Smooth muscle cell (in vitro differentiated cells): ENCODE results near the gene SYNGR3. TPM values are rescaled to one million over a fixed set of nuclear protein-coding genes. Genes with fewer than 3 reads are reported as not detected.

Source experiments
- DNase-seq: peaks from one replicate; lab custom pipeline; 2025; ENCODE audit not compliant: unreplicated experiment; lab: John Stamatoyannopoulos, UW
- H2AFZ ChIP-seq: fragments of 200-600 bp; sonication (generic); 2 replicates; pipeline ENCODE4 v1.6.0; 2016; ENCODE audit warnings: antibody characterized with exemption, low read depth, mild to moderate bottlenecking
- H3F3A ChIP-seq: fragments of 200-600 bp; sonication (generic); 2 replicates; pipeline ENCODE4 v1.6.0; 2017; ENCODE audit warnings: antibody characterized with exemption, low read depth
- H3K27ac ChIP-seq: fragments of 200-600 bp; sonication (generic); 2 replicates; pipeline ENCODE4 v1.5.1; 2016; ENCODE audit warnings: low read depth, mild to moderate bottlenecking
- H3K27me3 ChIP-seq: fragments of 200-600 bp; sonication (generic); 2 replicates; pipeline ENCODE4 v1.6.1; 2016; ENCODE audit warnings: low read depth, mild to moderate bottlenecking
- H3K36me3 ChIP-seq: fragments of 200-600 bp; sonication (generic); 2 replicates; pipeline ENCODE4 v1.5.1; 2016; ENCODE audit warnings: low read depth
- H3K4me1 ChIP-seq: fragments of 200-600 bp; sonication (generic); 2 replicates; pipeline ENCODE4 v1.5.1; 2016; ENCODE audit warnings: low read depth
- H3K4me2 ChIP-seq: fragments of 200-600 bp; sonication (generic); 2 replicates; pipeline ENCODE4 v1.6.0; 2016; ENCODE audit warnings: mild to moderate bottlenecking
- H3K4me3 ChIP-seq: fragments of 200-600 bp; sonication (generic); 2 replicates; pipeline ENCODE4 v1.5.1; 2016; ENCODE audit warnings: mild to moderate bottlenecking
- H3K79me2 ChIP-seq: fragments of 200-600 bp; sonication (generic); 2 replicates; pipeline ENCODE4 v1.6.0; 2016; ENCODE audit warnings: low read depth, mild to moderate bottlenecking
- H3K9ac ChIP-seq: fragments of 200-600 bp; sonication (generic); 2 replicates; pipeline ENCODE4 v1.6.0; 2016; ENCODE audit warnings: low read depth
- H3K9me3 ChIP-seq: fragments of 200-600 bp; sonication (generic); replicated peaks from 2 replicates; pipeline ENCODE4 v1.5.1; 2016; ENCODE audit warnings: low read depth
- H4K20me1 ChIP-seq: fragments of 200-600 bp; sonication (generic); 2 replicates; pipeline ENCODE4 v1.6.0; 2016; ENCODE audit warnings: low read depth
- CTCF ChIP-seq: fragments of 200-600 bp; sonication (generic); IDR thresholded peaks from 2 replicates; pipeline ENCODE4 v1.5.1; 2017; ENCODE audit warnings: borderline replicate concordance, mild to moderate bottlenecking, antibody characterized with exemption; ENCODE audit not compliant: insufficient read depth, poor library complexity, severe bottlenecking
- WGBS: methylation state at CpG from one replicate; pipeline ENCODE4 v1.1.7; 2016; ENCODE audit warnings: low lambda C conversion rate; 5-methylcytosine and 5-hydroxymethylcytosine counted together
- polyA plus RNA-seq: library from polyadenylated mRNA; unstranded; fragments of >200 nt; fragmentation: Nextera tagmentation; extraction: Ambion mirVana; gene quantifications from 2 replicates; pipeline ENCODE4 v1.2.1, GENCODE V29; 2016
- total RNA-seq: library from RNA; depleted of rRNA; stranded (reverse); fragments of >200 nt; gene quantifications from 2 replicates; pipeline ENCODE4 v1.2.3, GENCODE V29; 2014

SYNGR3 gene
- total and polyA plus RNA-seq, 2 experiments from 2014 or later: 3.0 to 8.7 TPM

DNA sequence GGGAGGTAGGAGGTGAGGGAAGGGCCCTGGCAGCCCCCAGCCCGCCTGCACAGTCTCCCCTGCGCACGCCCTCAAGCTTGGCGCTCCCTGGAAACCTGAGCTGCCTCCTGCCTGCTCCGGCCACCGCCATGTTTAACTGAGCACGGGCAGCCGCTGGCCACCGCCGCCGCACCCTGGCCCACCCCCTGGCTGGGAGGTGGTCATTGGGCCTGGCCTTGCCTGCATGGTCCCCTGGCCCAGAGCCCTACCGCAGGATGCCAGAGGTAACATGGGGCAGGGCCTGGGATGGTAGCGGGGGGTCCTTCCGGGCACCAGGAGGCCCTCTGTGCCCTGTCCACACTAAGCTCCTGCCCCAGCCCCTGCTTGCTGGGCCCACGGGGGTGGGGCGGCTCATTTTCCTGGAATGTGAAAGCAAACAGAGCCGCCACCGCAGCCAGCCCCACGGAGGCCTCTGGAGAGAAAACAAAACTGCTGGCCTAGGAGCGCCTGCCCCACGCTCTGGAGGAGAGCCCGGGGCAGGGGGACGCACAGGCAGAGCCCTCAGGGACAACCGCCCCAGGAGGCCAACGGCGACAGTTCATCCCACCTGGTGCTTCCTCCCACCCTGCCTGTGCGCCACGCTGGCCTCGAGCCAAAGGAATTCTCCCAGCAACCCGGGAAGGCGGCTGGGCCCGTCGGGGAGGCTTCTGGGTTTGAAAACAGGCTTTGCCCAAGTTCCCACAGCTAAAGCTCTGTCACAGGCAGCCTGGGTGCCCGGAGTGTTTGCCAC lies 45.8 kb downstream of the SYNGR3 start:
- peak overlapping the region; percentile 73 for H3K4me2 ChIP-seq
- H3K9ac ChIP-seq: peak overlapping the region; percentile 77
- no peak overlapping the region for H2AFZ ChIP-seq
- DNase-seq: peak; percentile 66
- H3K4me3 ChIP-seq: peak overlapping the region; percentile 2
- H3K36me3 ChIP-seq: no peaks in the 10 kb centered on the region
- no peaks in the 10 kb centered on the region for H4K20me1 ChIP-seq
- no peaks in the 10 kb centered on the region for H3K27me3 ChIP-seq
- H3K79me2 ChIP-seq: no peaks in the 10 kb centered on the region
- peak overlapping the region; percentile 94 for H3K27ac ChIP-seq
- no peaks in the 10 kb centered on the region for H3K9me3 ChIP-seq
- 51% methylated on average over 32 of the region's 34 CpGs for WGBS
- peaks cover 21% of the 10 kb centered on the region for H3K4me1 ChIP-seq
- no peak for TF ChIP-seq CTCF
- H3F3A ChIP-seq: no peaks in the 10 kb centered on the region

- no peak overlapping the region for H2AFZ ChIP-seq
- no peaks in the 10 kb centered on the region for H3K36me3 ChIP-seq
- peak overlapping the region; percentile 77 for H3K9ac ChIP-seq
- peaks cover 21% of the 10 kb centered on the region for H3K4me1 ChIP-seq
- peak overlapping the region; percentile 73 for H3K4me2 ChIP-seq
- TF ChIP-seq CTCF: no peak
- no peaks in the 10 kb centered on the region for H3F3A ChIP-seq
- no peaks in the 10 kb centered on the region for H4K20me1 ChIP-seq
- WGBS: 95% methylated on average over 41 of the region's 47 CpGs
- H3K9me3 ChIP-seq: no peaks in the 10 kb centered on the region
- no peaks in the 10 kb centered on the region for H3K27me3 ChIP-seq
- H3K79me2 ChIP-seq: no peaks in the 10 kb centered on the region
- H3K4me3 ChIP-seq: peak overlapping the region; percentile 2
- no peak for DNase-seq
- peak overlapping the region; percentile 94 for H3K27ac ChIP-seq
Observed at GRCh38 chr16:2036200-2036966, 46.6 kb downstream of the SYNGR3 start.

- H3K9me3 ChIP-seq: no peaks in the 10 kb centered on the region
- H3K79me2 ChIP-seq: no peaks in the 10 kb centered on the region
- H3K4me3 ChIP-seq: no peak overlapping the region
- H3K9ac ChIP-seq: no peak overlapping the region
- H4K20me1 ChIP-seq: no peaks in the 10 kb centered on the region
- no peak overlapping the region for H2AFZ ChIP-seq
- peaks cover 21% of the 10 kb centered on the region for H3K4me1 ChIP-seq
- no peaks in the 10 kb centered on the region for H3K36me3 ChIP-seq
- no peak overlapping the region for H3K27ac ChIP-seq
- no peak for TF ChIP-seq CTCF
- no peak overlapping the region for H3K4me2 ChIP-seq
- no peaks in the 10 kb centered on the region for H3F3A ChIP-seq
- no peak for DNase-seq
- WGBS: 95% methylated on average over 15 of the region's 15 CpGs
- H3K27me3 ChIP-seq: no peaks in the 10 kb centered on the region
Observed at GRCh38 chr16:2037115-2037514, 47.3 kb downstream of the SYNGR3 start.
